Measurements from ENCODE around the gene RER1.
A peak's percentile ranks its signal among the peaks of the same experiment; 100 is the strongest.

Gene RER1

DNA sequence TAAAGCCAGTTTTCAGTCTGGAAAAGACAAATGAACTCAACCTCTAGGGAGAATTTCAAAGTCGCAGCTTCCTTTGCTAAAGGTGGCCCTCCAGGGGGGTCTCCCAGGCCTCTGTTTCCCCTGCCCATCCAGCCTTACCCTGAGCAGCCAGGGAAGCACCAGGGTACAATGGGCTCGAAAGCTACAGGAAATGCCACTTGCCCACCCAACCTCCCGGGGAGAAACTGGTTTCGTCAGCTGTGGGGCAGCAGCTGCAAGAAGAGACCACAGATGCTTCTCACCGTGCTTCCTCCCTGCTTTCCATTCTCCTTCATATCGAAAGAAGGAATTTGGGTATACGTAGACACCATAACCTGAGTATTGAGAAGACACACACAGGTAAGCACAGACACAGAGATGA is 2.0 kb upstream of the RER1 start:
- no peak overlapping the region for H2BK12ac ChIP-seq (ENCODE audit: low read length in 2 of 2)
- peaks cover 18% of the 10 kb centered on the region for H3K79me1 ChIP-seq (replicated peaks; ENCODE audit: low read length, poor library complexity, severe bottlenecking)
- 94% methylated on average over 7 of the region's 7 CpGs for WGBS
- no peak overlapping the region for H3K4me3 ChIP-seq (ENCODE audit: insufficient read depth in 1 of 2, low read depth in 1 of 2, low read length in 2 of 2)
- no peak for DNase-seq
- no peak overlapping the region for H2BK5ac ChIP-seq (ENCODE audit: low read depth, low read length, poor library complexity, severe bottlenecking)
- H3K4ac ChIP-seq (ENCODE audit: low read depth in 1 of 2, low read length in 2 of 2): no peak overlapping the region
- no peak overlapping the region for H4K8ac ChIP-seq (ENCODE audit: low read length)
- no peak overlapping the region for H2BK15ac ChIP-seq (ENCODE audit: low read depth, poor library complexity, severe bottlenecking)
- H3K4me2 ChIP-seq (ENCODE audit: low read length, poor library complexity, severe bottlenecking): no peak overlapping the region
- peaks cover 35 to 53% of the 10 kb centered on the region in 2 experiments for H3K36me3 ChIP-seq (ENCODE audit: control insufficient read depth in 1 of 2, insufficient read depth in 2 of 2, low read depth in 1 of 2, low read length in 2 of 2)
- no peaks in the 10 kb centered on the region for H3K9me3 ChIP-seq (ENCODE audit: control insufficient read depth, low read length)
- no peak overlapping the region for H3K27ac ChIP-seq (ENCODE audit: low read length, poor library complexity, severe bottlenecking)
- no peaks in the 10 kb centered on the region for H3K27me3 ChIP-seq (ENCODE audit: control insufficient read depth in 1 of 2, insufficient read depth in 1 of 2, low read length in 2 of 2)
- no peak overlapping the region for H3K23ac ChIP-seq (ENCODE audit: low read length in 2 of 2)
- no peak overlapping the region for H4K91ac ChIP-seq (ENCODE audit: low read length)
- H3K18ac ChIP-seq (ENCODE audit: low read depth in 1 of 2, low read length in 2 of 2): no peak overlapping the region
- H2AFZ ChIP-seq (ENCODE audit: low read depth, low read length): no peak overlapping the region
- no peak overlapping the region for H3K9ac ChIP-seq (ENCODE audit: low read length)
- H2AK5ac ChIP-seq (ENCODE audit: low read length, severe bottlenecking): no peak overlapping the region
- no peak overlapping the region for H3K14ac ChIP-seq (ENCODE audit: low read length in 2 of 2)
- H2BK120ac ChIP-seq (ENCODE audit: low read depth, low read length): no peak overlapping the region
- peaks cover 23% of the 10 kb centered on the region for H3K4me1 ChIP-seq (ENCODE audit: control insufficient read depth, insufficient read depth, low read depth, low read length)

DNA sequence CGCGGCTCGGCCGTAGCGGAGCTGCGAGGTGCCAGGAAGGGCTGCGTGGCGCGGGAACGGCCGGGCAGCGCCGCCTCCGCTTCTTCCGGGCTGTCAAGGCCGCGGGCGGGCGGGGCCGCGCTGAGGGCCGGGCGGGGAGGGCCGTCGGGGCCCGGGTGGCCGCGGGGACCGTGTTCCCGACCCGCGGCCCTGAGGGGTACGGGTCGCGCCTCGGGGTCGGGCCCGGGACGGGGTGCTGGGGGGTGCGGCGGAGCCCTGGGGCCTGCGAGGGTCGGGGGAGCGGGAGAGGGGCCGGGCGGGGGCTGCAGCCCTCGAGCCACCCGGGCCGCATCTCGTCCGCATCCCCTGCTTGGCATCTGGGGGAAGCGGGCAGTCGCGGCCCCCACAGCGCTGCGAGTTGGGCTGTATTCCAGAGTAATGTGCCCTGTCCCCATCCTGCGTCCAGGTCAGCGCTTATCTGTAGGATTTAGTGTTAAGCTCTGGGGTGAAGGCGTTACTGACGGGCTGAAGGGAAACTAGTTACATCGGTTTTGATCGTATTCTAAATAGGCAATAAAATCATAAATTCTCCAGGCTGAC is 379 bp downstream of the RER1 start:
- Histone ChIP-seq H3K36me3 (ENCODE audit: control insufficient read depth in 1 of 2, insufficient read depth in 2 of 2, low read depth in 1 of 2, low read length in 2 of 2) (peaks cover 54 to 58% of the 10 kb centered on the region in 2 experiments), H4K8ac (ENCODE audit: low read length) (peak overlapping the region; percentile 83), H3K27me3 (ENCODE audit: control insufficient read depth in 1 of 2, insufficient read depth in 1 of 2, low read length in 2 of 2) (no peaks in the 10 kb centered on the region), H3K9me3 (ENCODE audit: control insufficient read depth, low read length) (no peaks in the 10 kb centered on the region), H3K4me1 (ENCODE audit: control insufficient read depth, insufficient read depth, low read depth, low read length) (peaks cover 29% of the 10 kb centered on the region), H3K23ac (ENCODE audit: low read length in 2 of 2) (peak overlapping the region in 1 of 2 experiments; percentile 90), H3K4me3 (ENCODE audit: insufficient read depth in 1 of 2, low read depth in 1 of 2, low read length in 2 of 2) (peak overlapping the region; percentile 97 to 98), H2AFZ (ENCODE audit: low read depth, low read length) (no peak overlapping the region), H3K18ac (ENCODE audit: low read depth in 1 of 2, low read length in 2 of 2) (peak overlapping the region; percentile 91 to 96), H3K27ac (ENCODE audit: low read length, poor library complexity, severe bottlenecking) (no peak overlapping the region), H4K91ac (ENCODE audit: low read length) (peak overlapping the region; percentile 81), H3K4me2 (ENCODE audit: low read length, poor library complexity, severe bottlenecking) (peak overlapping the region; percentile 72), H2BK120ac (ENCODE audit: low read depth, low read length) (no peak overlapping the region), H3K14ac (ENCODE audit: low read length in 2 of 2) (no peak overlapping the region), H3K79me1 (replicated peaks; ENCODE audit: low read length, poor library complexity, severe bottlenecking) (peaks cover 31% of the 10 kb centered on the region), H2AK5ac (ENCODE audit: low read length, severe bottlenecking) (no peak overlapping the region), H2BK12ac (ENCODE audit: low read length in 2 of 2) (no peak overlapping the region), H3K9ac (ENCODE audit: low read length) (peak overlapping the region; percentile 97), H3K4ac (ENCODE audit: low read depth in 1 of 2, low read length in 2 of 2) (peak overlapping the region; percentile 88 to 98), H2BK5ac (ENCODE audit: low read depth, low read length, poor library complexity, severe bottlenecking) (peak overlapping the region; percentile 79), H2BK15ac (ENCODE audit: low read depth, poor library complexity, severe bottlenecking) (peak overlapping the region; percentile 71)
- 3% methylated on average over 24 of the region's 62 CpGs for WGBS
- no peak for DNase-seq

- Histone ChIP-seq H3K4me1 (ENCODE audit: control insufficient read depth, insufficient read depth, low read depth, low read length) (peaks cover 31% of the 10 kb centered on the region), H3K36me3 (ENCODE audit: control insufficient read depth in 1 of 2, insufficient read depth in 2 of 2, low read depth in 1 of 2, low read length in 2 of 2) (peaks cover 55 to 58% of the 10 kb centered on the region in 2 experiments), H3K27ac (ENCODE audit: low read length, poor library complexity, severe bottlenecking) (no peak overlapping the region), H3K27me3 (ENCODE audit: control insufficient read depth in 1 of 2, insufficient read depth in 1 of 2, low read length in 2 of 2) (no peaks in the 10 kb centered on the region), H4K8ac (ENCODE audit: low read length) (no peak overlapping the region), H3K4me3 (ENCODE audit: insufficient read depth in 1 of 2, low read depth in 1 of 2, low read length in 2 of 2) (peak overlapping the region; percentile 46 to 97), H2BK12ac (ENCODE audit: low read length in 2 of 2) (no peak overlapping the region), H2BK5ac (ENCODE audit: low read depth, low read length, poor library complexity, severe bottlenecking) (no peak overlapping the region), H3K4ac (ENCODE audit: low read depth in 1 of 2, low read length in 2 of 2) (peak overlapping the region in 1 of 2 experiments; percentile 17), H3K79me1 (replicated peaks; ENCODE audit: low read length, poor library complexity, severe bottlenecking) (peaks cover 36% of the 10 kb centered on the region), H3K14ac (ENCODE audit: low read length in 2 of 2) (no peak overlapping the region), H4K91ac (ENCODE audit: low read length) (no peak overlapping the region), H3K18ac (ENCODE audit: low read depth in 1 of 2, low read length in 2 of 2) (no peak overlapping the region), H2BK15ac (ENCODE audit: low read depth, poor library complexity, severe bottlenecking) (no peak overlapping the region), H2AFZ (ENCODE audit: low read depth, low read length) (no peak overlapping the region), H3K4me2 (ENCODE audit: low read length, poor library complexity, severe bottlenecking) (peak overlapping the region; percentile 72), H3K9me3 (ENCODE audit: control insufficient read depth, low read length) (no peaks in the 10 kb centered on the region), H3K9ac (ENCODE audit: low read length) (peak overlapping the region; percentile 97), H2BK120ac (ENCODE audit: low read depth, low read length) (no peak overlapping the region), H3K23ac (ENCODE audit: low read length in 2 of 2) (peak overlapping the region; percentile 53 to 63), H2AK5ac (ENCODE audit: low read length, severe bottlenecking) (no peak overlapping the region)
- no peak for DNase-seq
- WGBS: 86% methylated on average over 16 of the region's 16 CpGs
These were observed 1.0 kb downstream of the RER1 start for GRCh38 chr1:2392686-2393085.

DNA sequence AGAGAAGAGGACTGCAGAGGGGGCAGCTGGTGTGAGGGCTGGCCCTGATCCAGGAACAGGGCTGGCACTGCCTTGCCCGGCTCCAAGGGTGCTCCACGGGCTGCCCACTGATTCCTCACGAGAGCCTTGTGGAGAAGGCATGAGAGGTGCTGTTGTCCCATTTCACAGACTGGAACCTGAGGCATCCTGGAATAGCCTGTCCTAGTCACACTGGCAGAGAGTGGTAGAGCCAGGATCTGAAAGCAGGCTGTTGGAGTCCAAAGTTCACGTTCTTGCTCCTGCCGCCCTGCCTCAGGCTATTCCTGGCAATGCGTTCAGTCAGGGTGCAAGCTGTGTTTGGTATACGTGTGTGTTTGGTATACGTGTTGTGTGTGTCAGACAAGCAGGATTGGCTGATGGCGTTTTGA is 1.8 kb downstream of the RER1 start:
- Histone ChIP-seq H2AK5ac (ENCODE audit: low read length, severe bottlenecking) (no peak overlapping the region), H2AFZ (ENCODE audit: low read depth, low read length) (no peak overlapping the region), H3K9ac (ENCODE audit: low read length) (peak overlapping the region; percentile 97), H2BK15ac (ENCODE audit: low read depth, poor library complexity, severe bottlenecking) (no peak overlapping the region), H3K23ac (ENCODE audit: low read length in 2 of 2) (no peak overlapping the region), H3K79me1 (replicated peaks; ENCODE audit: low read length, poor library complexity, severe bottlenecking) (peaks cover 35% of the 10 kb centered on the region), H3K4ac (ENCODE audit: low read depth in 1 of 2, low read length in 2 of 2) (no peak overlapping the region), H3K4me3 (ENCODE audit: insufficient read depth in 1 of 2, low read depth in 1 of 2, low read length in 2 of 2) (peak overlapping the region in 1 of 2 experiments; percentile 97), H3K4me1 (ENCODE audit: control insufficient read depth, insufficient read depth, low read depth, low read length) (peaks cover 31% of the 10 kb centered on the region), H2BK5ac (ENCODE audit: low read depth, low read length, poor library complexity, severe bottlenecking) (no peak overlapping the region), H3K36me3 (ENCODE audit: control insufficient read depth in 1 of 2, insufficient read depth in 2 of 2, low read depth in 1 of 2, low read length in 2 of 2) (peaks cover 54 to 58% of the 10 kb centered on the region in 2 experiments), H3K27ac (ENCODE audit: low read length, poor library complexity, severe bottlenecking) (no peak overlapping the region), H3K27me3 (ENCODE audit: control insufficient read depth in 1 of 2, insufficient read depth in 1 of 2, low read length in 2 of 2) (no peaks in the 10 kb centered on the region), H3K18ac (ENCODE audit: low read depth in 1 of 2, low read length in 2 of 2) (no peak overlapping the region), H4K8ac (ENCODE audit: low read length) (no peak overlapping the region), H2BK120ac (ENCODE audit: low read depth, low read length) (no peak overlapping the region), H2BK12ac (ENCODE audit: low read length in 2 of 2) (no peak overlapping the region), H3K14ac (ENCODE audit: low read length in 2 of 2) (no peak overlapping the region), H3K9me3 (ENCODE audit: control insufficient read depth, low read length) (no peaks in the 10 kb centered on the region), H4K91ac (ENCODE audit: low read length) (no peak overlapping the region), H3K4me2 (ENCODE audit: low read length, poor library complexity, severe bottlenecking) (no peak overlapping the region)
- DNase-seq: no peak
- 96% methylated on average over 9 of the region's 9 CpGs for WGBS
